Ascending aorta (tissue), 2 donors: ENCODE data around the gene POFUT1. TPM values are rescaled to one million over a fixed set of nuclear protein-coding genes. Genes with fewer than 3 reads are reported as not detected.

Experiments
- DNase-seq, 2 donors: peaks; one replicate each; pipeline ENCODE4 v3.0.0-alpha.2; 2019; ENCODE audit warnings: low spot score in 2 of 2
- H3K27ac ChIP-seq, 2 donors: fragments of 200-600 bp; sonication (generic); one replicate each; pipeline ENCODE4 v1.5.1; 2016 to 2017; ENCODE audit warnings: mild to moderate bottlenecking in 1 of 2
- H3K27me3 ChIP-seq: fragments of 200-600 bp; sonication (generic); one replicate; pipeline ENCODE4 v1.5.1; 2017
- H3K36me3 ChIP-seq, 2 donors: fragments of 200-600 bp; sonication (generic); one replicate each; pipeline ENCODE4 v1.5.1; 2016
- H3K4me1 ChIP-seq, 2 donors: fragments of 200-600 bp; sonication (generic); one replicate each; pipeline ENCODE4 v1.5.1; 2016 to 2017; ENCODE audit warnings: mild to moderate bottlenecking in 1 of 2
- H3K4me3 ChIP-seq, 2 donors: fragments of 200-600 bp; sonication (generic); one replicate each; pipeline ENCODE4 v1.5.1; 2016 to 2017; ENCODE audit warnings: mild to moderate bottlenecking in 1 of 2
- H3K9me3 ChIP-seq, 2 donors: fragments of 200-600 bp; sonication (generic); one replicate each; pipeline ENCODE4 v1.5.1; 2016
- intact Hi-C: fragments of 100-400 bp; cut with DNase I; formaldehyde crosslinking; loops from one replicate; pipeline ENCODE4 v1.15.1; 2023
- total RNA-seq: library from RNA; depleted of rRNA; stranded (reverse); fragments of >200 nt; gene quantifications from one replicate; pipeline ENCODE4 v1.1.0, GENCODE V29; 2016
- TF ChIP-seq, protein P1 (sequence below), 3 experiments: fragments of 200-600 bp in 2 of 3; fragments of 450-650 bp in 1 of 3; sonication (generic) in 2 of 3; IDR thresholded peaks; one replicate each; pipeline ENCODE4 v1.5.1; 2016 to 2019; ENCODE audit warnings: antibody characterized with exemption in 3 of 3, mild to moderate bottlenecking in 1 of 3, moderate library complexity in 1 of 3

The POFUT1 gene
- total RNA-seq, 1 donor from 2014 or later = 29.8 TPM

DNA sequence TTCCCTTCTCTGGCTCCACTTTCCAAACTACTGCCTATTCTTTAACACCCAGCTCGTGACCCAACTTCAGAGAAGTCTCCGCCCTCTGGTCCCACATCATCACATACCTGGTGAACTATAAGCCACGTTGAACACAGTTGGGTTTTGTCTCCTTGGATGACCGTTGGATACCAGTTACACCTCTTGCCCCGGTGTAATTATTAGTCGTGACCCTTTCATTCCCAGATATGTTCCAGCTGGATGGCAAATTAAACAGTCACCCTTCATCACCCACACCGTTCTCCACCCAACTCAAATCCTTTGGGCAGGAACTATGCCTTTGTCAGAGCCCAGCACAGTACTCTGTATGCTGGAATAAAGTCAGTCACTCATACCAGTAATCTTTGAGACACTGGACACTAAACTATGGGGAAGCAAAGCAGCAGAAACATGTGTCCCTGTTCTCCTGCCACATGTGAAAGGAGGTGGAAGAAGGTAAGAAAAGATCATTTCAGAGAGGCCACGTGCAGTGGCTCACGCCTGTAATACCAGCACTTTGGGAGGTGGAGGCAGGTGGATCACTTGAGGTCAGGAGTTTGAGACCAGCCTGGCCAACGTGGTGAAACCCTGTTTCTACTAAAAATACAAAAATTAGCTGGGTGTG, 22.6 kb upstream of the POFUT1 start:
- DNase-seq = no peak
- TF ChIP-seq, protein P1, sequence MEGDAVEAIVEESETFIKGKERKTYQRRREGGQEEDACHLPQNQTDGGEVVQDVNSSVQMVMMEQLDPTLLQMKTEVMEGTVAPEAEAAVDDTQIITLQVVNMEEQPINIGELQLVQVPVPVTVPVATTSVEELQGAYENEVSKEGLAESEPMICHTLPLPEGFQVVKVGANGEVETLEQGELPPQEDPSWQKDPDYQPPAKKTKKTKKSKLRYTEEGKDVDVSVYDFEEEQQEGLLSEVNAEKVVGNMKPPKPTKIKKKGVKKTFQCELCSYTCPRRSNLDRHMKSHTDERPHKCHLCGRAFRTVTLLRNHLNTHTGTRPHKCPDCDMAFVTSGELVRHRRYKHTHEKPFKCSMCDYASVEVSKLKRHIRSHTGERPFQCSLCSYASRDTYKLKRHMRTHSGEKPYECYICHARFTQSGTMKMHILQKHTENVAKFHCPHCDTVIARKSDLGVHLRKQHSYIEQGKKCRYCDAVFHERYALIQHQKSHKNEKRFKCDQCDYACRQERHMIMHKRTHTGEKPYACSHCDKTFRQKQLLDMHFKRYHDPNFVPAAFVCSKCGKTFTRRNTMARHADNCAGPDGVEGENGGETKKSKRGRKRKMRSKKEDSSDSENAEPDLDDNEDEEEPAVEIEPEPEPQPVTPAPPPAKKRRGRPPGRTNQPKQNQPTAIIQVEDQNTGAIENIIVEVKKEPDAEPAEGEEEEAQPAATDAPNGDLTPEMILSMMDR (IDR thresholded peaks at IDR 0.05) = no peak
- Histone ChIP-seq H3K36me3 (no peaks in the 10 kb centered on the region), H3K4me3 (no peak overlapping the region), H3K27me3 (no peaks in the 10 kb centered on the region), H3K27ac (no peak overlapping the region), H3K9me3 (no peaks in the 10 kb centered on the region), H3K4me1 (peaks cover 9 to 15% of the 10 kb centered on the region in 2 donors)
- intact Hi-C loops = no loop called here

DNA sequence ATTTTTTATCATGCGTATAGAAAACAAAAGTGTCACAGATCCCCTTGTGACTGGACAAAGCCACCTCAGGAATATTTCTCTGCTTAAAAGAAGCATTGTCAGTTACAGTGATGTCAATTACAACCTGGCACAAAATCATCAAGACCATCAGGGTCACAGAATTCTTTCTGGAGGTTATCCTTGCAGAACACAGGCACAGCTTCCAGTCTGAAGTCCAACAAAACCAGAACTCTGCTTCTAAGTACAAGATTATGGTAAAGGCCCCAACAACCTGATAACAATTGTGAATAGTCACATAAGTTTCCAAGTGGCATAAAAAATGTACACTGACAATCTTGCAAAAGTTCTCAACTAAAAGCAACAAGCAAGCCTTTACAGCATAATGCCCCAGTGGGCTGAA, 21.2 kb upstream of the POFUT1 start:
- Histone ChIP-seq H3K27me3 (no peaks in the 10 kb centered on the region), H3K4me1 (peaks cover 9 to 20% of the 10 kb centered on the region in 2 donors)
- TF ChIP-seq, protein P1 (IDR thresholded peaks at IDR 0.05) = no peak

DNA sequence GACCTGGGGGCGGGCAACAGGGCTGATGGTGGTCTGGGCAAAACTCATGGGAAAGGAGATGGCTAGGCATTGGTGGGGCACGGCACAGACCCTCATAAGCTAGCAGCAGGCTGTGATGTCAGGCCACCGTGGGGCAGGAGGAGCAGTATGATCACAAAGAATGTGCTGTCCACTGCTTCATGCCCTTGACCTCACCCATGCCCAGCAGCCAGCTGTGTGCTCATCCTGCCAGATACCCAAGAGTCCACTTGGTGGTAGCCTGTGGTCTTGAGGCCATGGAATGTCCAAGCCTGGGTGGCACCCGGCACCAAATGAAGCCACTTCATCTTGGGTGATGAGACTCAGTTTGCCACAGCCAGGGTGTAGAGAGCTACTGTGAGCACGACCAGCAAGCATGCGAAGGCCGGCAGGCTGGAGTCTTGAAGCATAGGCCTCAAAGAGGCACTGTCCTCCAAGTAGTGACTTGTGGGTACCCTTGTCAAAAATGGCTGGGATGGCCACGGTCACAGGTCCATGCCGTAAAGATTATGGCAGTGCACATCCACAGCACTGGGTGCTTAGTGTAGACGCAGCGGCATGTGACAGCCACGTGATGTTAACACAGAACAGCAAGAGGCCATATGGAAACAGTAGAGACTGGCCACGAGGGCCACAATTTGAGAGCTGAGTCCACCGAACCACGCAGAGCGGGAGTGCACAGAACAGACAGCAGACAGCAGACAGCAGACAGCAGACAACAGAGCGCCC, 19.1 kb upstream of the POFUT1 start:
- H3K27me3 ChIP-seq = no peaks in the 10 kb centered on the region
- no peak for DNase-seq
- peak overlapping the region in 1 of 2 donors; percentile 82 for H3K4me3 ChIP-seq
- TF ChIP-seq, protein P1 (IDR thresholded peaks at IDR 0.05) = no peak
- H3K36me3 ChIP-seq = no peaks in the 10 kb centered on the region
- H3K27ac ChIP-seq = no peak overlapping the region
- H3K4me1 ChIP-seq = peaks cover 9 to 20% of the 10 kb centered on the region in 2 donors
- intact Hi-C loops = no loop called here
- H3K9me3 ChIP-seq = no peaks in the 10 kb centered on the region

More for the DNA sequence above, 21.2 kb upstream of the POFUT1 start:
- Histone ChIP-seq H3K9me3 (no peaks in the 10 kb centered on the region), H3K36me3 (no peaks in the 10 kb centered on the region), H3K27ac (no peak overlapping the region), H3K4me3 (no peak overlapping the region)
- DNase-seq = no peak
- intact Hi-C loops = no loop called here

DNA sequence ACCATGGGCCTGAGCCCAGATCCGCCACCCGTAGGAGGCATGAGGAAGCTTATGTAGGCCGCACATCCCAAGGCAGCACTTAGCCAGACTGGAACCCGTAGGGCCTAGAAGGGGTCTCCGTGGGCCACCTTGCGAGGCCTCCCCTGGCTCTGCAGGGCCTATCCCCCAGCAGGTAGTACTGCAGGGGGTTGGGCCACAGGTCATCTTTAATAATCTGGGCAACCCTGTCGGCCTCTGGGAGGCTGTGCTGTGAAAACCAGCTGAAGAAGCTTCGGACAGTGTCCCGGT, 18.6 kb upstream of the POFUT1 start:
- H3K4me3 ChIP-seq = peak overlapping the region in 1 of 2 donors; percentile 82
- no peaks in the 10 kb centered on the region for H3K9me3 ChIP-seq
- intact Hi-C loops = no loop called here
- no peaks in the 10 kb centered on the region for H3K27me3 ChIP-seq
- no peak overlapping the region for H3K27ac ChIP-seq
- no peaks in the 10 kb centered on the region for H3K36me3 ChIP-seq
- TF ChIP-seq, protein P1 (IDR thresholded peaks at IDR 0.05) = no peak
- H3K4me1 ChIP-seq = peaks cover 9 to 20% of the 10 kb centered on the region in 2 donors
- DNase-seq = no peak

DNA sequence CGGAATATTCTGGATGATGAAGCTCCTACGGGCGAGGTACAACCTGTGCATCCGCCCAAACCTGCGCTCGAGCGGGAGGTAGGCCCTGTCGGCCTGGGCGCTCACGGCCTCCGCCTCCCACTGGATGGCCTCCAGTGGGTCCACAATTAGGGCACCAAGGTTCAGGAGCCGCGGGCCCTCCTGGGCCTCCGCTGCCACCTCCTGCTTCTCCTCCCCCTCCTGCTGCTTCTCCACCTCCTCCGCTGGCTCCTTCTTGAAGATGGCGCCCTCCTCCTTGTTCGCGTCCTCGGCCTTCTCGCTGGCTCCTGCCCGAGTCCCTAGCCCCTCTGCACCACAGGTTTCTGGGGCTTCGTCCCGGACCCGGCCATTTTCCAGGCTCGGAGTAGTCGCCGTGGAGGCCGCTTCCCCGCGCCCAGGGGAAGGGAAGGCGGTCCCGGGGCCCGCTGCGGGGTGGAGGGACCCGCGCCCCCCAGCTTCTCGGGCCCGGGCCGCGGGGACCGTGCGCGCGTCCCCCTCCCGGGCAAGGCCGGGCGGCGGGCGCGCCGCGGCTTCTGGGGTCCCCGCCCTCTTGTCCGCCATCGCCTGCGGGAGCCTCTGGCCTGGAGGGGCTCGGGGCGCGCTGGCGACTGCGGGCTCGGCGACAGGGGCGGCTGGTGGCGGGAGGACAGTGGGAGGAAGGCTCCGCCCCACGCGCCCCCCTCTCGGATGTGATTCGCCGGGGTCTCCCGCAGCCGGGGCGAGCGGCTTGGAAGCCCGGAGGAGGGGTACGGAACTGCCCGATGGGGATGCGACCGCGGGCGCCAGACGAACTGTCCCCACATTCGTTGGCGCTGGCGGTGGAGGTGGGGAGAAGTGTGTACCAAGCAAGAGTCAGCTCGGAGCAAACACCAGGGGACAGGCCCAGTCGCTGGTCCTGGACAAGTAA, 17.7 kb upstream of the POFUT1 start:
- no peak for DNase-seq
- intact Hi-C loops = no loop called here
- Histone ChIP-seq H3K4me1 (peaks cover 9 to 20% of the 10 kb centered on the region in 2 donors), H3K9me3 (no peaks in the 10 kb centered on the region), H3K4me3 (peak overlapping the region; percentile 82 to 84), H3K36me3 (peaks cover 0 to 2% of the 10 kb centered on the region in 2 donors), H3K27ac (peak overlapping the region; percentile 70 to 78), H3K27me3 (no peaks in the 10 kb centered on the region)
- TF ChIP-seq, protein P1 (IDR thresholded peaks at IDR 0.05) = no peak
